ENCODE results near the gene ZDHHC13. TPM values are rescaled to one million over a fixed set of nuclear protein-coding genes. Genes with fewer than 3 reads are reported as not detected.

ZDHHC13 gene
- total RNA-seq, 1 experiment from 2014 or later, result 20.9 TPM

DNA sequence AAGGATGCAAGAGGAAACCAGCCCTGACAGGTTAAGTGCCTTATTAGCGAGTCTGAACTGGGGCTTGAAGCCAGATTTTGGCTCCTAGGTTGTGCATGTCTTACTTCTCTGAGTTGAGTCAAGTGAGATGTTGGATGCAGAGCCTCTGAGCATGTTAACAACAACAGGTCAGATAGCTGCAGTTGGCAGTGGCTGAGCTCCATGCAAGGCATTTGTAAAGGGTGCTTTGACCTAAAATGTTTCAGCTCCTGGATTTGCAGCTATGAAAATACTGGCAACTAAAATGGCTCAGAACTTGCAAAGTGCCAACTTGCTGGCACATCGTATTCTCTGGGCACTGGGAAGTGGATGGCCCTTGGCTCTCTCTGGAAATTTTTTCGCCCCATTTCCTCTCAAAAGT, 101.2 kb downstream of the ZDHHC13 start (continued):
- TF ChIP-seq, protein P1, sequence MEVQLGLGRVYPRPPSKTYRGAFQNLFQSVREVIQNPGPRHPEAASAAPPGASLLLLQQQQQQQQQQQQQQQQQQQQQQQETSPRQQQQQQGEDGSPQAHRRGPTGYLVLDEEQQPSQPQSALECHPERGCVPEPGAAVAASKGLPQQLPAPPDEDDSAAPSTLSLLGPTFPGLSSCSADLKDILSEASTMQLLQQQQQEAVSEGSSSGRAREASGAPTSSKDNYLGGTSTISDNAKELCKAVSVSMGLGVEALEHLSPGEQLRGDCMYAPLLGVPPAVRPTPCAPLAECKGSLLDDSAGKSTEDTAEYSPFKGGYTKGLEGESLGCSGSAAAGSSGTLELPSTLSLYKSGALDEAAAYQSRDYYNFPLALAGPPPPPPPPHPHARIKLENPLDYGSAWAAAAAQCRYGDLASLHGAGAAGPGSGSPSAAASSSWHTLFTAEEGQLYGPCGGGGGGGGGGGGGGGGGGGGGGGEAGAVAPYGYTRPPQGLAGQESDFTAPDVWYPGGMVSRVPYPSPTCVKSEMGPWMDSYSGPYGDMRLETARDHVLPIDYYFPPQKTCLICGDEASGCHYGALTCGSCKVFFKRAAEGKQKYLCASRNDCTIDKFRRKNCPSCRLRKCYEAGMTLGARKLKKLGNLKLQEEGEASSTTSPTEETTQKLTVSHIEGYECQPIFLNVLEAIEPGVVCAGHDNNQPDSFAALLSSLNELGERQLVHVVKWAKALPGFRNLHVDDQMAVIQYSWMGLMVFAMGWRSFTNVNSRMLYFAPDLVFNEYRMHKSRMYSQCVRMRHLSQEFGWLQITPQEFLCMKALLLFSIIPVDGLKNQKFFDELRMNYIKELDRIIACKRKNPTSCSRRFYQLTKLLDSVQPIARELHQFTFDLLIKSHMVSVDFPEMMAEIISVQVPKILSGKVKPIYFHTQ (CRISPR knock-in tag; IDR thresholded peaks at IDR 0.05), result no peak
- TF ChIP-seq JAZF1 (CRISPR knock-in tag; IDR thresholded peaks at IDR 0.05), result no peak
- TF ChIP-seq, protein P2, sequence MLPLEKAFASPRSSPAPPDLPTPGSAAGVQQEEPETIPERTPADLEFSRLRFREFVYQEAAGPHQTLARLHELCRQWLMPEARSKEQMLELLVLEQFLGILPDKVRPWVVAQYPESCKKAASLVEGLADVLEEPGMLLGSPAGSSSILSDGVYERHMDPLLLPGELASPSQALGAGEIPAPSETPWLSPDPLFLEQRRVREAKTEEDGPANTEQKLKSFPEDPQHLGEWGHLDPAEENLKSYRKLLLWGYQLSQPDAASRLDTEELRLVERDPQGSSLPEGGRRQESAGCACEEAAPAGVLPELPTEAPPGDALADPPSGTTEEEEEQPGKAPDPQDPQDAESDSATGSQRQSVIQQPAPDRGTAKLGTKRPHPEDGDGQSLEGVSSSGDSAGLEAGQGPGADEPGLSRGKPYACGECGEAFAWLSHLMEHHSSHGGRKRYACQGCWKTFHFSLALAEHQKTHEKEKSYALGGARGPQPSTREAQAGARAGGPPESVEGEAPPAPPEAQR (CRISPR knock-in tag; IDR thresholded peaks at IDR 0.05), result no peak
- TF ChIP-seq SMAD4 (CRISPR knock-in tag; IDR thresholded peaks at IDR 0.05), result no peak
- TF ChIP-seq, protein P3, sequence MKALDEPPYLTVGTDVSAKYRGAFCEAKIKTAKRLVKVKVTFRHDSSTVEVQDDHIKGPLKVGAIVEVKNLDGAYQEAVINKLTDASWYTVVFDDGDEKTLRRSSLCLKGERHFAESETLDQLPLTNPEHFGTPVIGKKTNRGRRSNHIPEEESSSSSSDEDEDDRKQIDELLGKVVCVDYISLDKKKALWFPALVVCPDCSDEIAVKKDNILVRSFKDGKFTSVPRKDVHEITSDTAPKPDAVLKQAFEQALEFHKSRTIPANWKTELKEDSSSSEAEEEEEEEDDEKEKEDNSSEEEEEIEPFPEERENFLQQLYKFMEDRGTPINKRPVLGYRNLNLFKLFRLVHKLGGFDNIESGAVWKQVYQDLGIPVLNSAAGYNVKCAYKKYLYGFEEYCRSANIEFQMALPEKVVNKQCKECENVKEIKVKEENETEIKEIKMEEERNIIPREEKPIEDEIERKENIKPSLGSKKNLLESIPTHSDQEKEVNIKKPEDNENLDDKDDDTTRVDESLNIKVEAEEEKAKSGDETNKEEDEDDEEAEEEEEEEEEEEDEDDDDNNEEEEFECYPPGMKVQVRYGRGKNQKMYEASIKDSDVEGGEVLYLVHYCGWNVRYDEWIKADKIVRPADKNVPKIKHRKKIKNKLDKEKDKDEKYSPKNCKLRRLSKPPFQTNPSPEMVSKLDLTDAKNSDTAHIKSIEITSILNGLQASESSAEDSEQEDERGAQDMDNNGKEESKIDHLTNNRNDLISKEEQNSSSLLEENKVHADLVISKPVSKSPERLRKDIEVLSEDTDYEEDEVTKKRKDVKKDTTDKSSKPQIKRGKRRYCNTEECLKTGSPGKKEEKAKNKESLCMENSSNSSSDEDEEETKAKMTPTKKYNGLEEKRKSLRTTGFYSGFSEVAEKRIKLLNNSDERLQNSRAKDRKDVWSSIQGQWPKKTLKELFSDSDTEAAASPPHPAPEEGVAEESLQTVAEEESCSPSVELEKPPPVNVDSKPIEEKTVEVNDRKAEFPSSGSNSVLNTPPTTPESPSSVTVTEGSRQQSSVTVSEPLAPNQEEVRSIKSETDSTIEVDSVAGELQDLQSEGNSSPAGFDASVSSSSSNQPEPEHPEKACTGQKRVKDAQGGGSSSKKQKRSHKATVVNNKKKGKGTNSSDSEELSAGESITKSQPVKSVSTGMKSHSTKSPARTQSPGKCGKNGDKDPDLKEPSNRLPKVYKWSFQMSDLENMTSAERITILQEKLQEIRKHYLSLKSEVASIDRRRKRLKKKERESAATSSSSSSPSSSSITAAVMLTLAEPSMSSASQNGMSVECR (CRISPR knock-in tag; IDR thresholded peaks at IDR 0.05; ENCODE audit: borderline replicate concordance), result no peak
- no peak for TF ChIP-seq PRRX2 (CRISPR knock-in tag; IDR thresholded peaks at IDR 0.05)

DNA sequence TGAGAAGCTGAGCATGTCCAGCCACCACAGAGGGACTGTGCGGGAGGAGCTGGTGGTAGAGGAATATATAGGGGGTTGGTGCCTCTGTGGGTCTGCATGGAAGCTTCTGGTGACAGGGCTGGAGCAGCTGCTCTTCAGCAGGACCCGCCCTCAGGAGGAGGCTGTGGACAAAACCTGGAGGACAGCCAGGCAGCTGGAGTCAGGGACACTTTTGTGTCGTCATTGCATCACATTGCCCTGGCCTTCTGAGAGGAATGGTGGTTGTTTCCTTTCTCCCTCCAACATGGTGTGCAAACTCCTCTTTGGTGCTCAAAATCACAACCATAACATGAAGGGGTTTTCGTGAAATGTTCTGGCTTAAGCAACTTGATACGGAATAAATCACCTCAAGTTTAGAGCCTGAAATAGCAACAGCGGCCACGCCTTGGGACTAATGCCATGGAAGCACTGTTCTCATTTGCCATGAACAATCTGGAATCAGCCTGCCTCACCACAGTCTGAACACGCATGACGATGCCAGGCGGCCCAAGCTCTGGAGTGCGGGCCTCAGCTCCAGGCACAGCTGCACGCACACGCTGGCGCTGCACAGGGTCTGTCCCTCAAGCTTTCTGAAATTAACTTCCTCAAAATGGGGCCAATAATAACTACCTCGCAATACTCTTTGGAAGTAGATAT, 102.0 kb downstream of the ZDHHC13 start:
- Mint-ChIP-seq H3K9me3 (peaks cover 11% of the 10 kb centered on the region), H3K27me3 (ENCODE audit: low read depth) (no peaks in the 10 kb centered on the region), H3K4me3 (no peak overlapping the region), H3K27ac (no peak overlapping the region), H3K36me3 (peaks cover 12% of the 10 kb centered on the region), H3K4me1 (peaks cover 7% of the 10 kb centered on the region)
- no peak for DNase-seq (ENCODE audit: low spot score)
- TF ChIP-seq ZNF671 (CRISPR knock-in tag; IDR thresholded peaks at IDR 0.05) (no peak), TCF7 (CRISPR knock-in tag; IDR thresholded peaks at IDR 0.05; ENCODE audit: low read depth) (no peak)
- TF ChIP-seq, protein P2 (CRISPR knock-in tag; IDR thresholded peaks at IDR 0.05), result no peak
- TF ChIP-seq, protein P4, sequence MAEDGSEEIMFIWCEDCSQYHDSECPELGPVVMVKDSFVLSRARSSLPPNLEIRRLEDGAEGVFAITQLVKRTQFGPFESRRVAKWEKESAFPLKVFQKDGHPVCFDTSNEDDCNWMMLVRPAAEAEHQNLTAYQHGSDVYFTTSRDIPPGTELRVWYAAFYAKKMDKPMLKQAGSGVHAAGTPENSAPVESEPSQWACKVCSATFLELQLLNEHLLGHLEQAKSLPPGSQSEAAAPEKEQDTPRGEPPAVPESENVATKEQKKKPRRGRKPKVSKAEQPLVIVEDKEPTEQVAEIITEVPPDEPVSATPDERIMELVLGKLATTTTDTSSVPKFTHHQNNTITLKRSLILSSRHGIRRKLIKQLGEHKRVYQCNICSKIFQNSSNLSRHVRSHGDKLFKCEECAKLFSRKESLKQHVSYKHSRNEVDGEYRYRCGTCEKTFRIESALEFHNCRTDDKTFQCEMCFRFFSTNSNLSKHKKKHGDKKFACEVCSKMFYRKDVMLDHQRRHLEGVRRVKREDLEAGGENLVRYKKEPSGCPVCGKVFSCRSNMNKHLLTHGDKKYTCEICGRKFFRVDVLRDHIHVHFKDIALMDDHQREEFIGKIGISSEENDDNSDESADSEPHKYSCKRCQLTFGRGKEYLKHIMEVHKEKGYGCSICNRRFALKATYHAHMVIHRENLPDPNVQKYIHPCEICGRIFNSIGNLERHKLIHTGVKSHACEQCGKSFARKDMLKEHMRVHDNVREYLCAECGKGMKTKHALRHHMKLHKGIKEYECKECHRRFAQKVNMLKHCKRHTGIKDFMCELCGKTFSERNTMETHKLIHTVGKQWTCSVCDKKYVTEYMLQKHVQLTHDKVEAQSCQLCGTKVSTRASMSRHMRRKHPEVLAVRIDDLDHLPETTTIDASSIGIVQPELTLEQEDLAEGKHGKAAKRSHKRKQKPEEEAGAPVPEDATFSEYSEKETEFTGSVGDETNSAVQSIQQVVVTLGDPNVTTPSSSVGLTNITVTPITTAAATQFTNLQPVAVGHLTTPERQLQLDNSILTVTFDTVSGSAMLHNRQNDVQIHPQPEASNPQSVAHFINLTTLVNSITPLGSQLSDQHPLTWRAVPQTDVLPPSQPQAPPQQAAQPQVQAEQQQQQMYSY (CRISPR knock-in tag; IDR thresholded peaks at IDR 0.05), result peak; percentile 90
- ATAC-seq, result no peak
- ChIA-PET CTCF (no interaction called here), POLR2A (interaction anchor here (1.2 kb wide), 1 partner anchor 9 kb away, joined by 3 read pairs; no protein-coding TSS in a partner anchor)

Data from WTC11 (cell line).